Measurements from ENCODE around the gene MRPS14.

The MRPS14 gene

DNA sequence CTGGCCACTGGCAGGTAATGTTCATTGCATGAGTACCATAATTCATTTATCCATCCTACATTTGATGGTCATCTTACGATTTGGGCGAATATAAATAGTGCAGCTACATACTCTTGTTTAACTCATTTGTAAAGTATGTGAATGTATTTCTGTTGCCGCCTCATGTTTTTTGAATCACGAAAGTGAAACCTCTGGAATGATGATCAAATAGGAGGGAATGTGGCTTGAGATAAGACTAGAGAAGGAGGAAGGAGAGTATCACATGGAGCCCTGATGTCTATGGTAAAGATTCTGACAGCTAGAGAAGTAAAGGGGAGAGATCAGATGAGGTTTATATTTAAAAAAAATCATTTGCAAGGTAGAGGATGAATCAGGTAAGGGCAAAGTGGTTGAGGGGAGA, 8.0 kb downstream of the MRPS14 start:
- Histone ChIP-seq H3K9me3 (replicated peaks in 1 of 2; ENCODE audit: control insufficient read depth in 2 of 2, insufficient read depth in 1 of 2, low read depth in 1 of 2, low read length in 2 of 2) (no peaks in the 10 kb centered on the region), H2AFZ (ENCODE audit: low read length) (no peak overlapping the region), H3K36me3 (replicated peaks in 1 of 2; ENCODE audit: control insufficient read depth in 2 of 2, insufficient read depth in 2 of 2, low read length in 2 of 2) (peaks cover 20 to 98% of the 10 kb centered on the region in 2 donors), H3K27me3 (ENCODE audit: control insufficient read depth in 3 of 3, insufficient read depth in 3 of 3, low read depth in 1 of 3, low read length in 3 of 3) (no peaks in the 10 kb centered on the region), H3K14ac (ENCODE audit: low read length) (no peak overlapping the region), H3K27ac (replicated peaks; ENCODE audit: low read length) (no peak overlapping the region), H3K79me1 (ENCODE audit: low read depth, low read length) (peaks cover 2% of the 10 kb centered on the region), H3K23ac (ENCODE audit: low read depth, low read length, poor library complexity) (no peak overlapping the region), H2BK5ac (ENCODE audit: low read length) (no peak overlapping the region), H2BK15ac (ENCODE audit: low read length) (no peak overlapping the region), H4K91ac (ENCODE audit: low read depth, low read length, poor library complexity) (no peak overlapping the region), H2BK12ac (ENCODE audit: low read length) (no peak overlapping the region), H2AK5ac (ENCODE audit: low read depth, low read length) (no peak overlapping the region), H4K8ac (ENCODE audit: low read depth, low read length) (no peak overlapping the region), H2BK120ac (ENCODE audit: low read depth, low read length) (no peak overlapping the region), H3K4me2 (ENCODE audit: insufficient read depth, low read length, poor library complexity, severe bottlenecking) (no peak overlapping the region), H3K4me3 (ENCODE audit: low read length in 2 of 2) (no peak overlapping the region), H3K4me1 (ENCODE audit: control insufficient read depth in 2 of 2, insufficient read depth in 1 of 2, low read depth in 1 of 2, low read length in 2 of 2) (no peaks in the 10 kb centered on the region), H3K9ac (ENCODE audit: low read depth, low read length, poor library complexity) (no peak overlapping the region), H3K18ac (ENCODE audit: low read length) (no peak overlapping the region), H3K4ac (ENCODE audit: low read length) (no peak overlapping the region)
- no peak for DNase-seq (ENCODE audit: low spot score)
- WGBS, 2 donors (ENCODE audit: extremely low coverage in 2 of 2, insufficient read length in 2 of 2, insufficient replicate concordance in 1 of 2): no CpG with 5 or more reads among the region's 4 CpGs

DNA sequence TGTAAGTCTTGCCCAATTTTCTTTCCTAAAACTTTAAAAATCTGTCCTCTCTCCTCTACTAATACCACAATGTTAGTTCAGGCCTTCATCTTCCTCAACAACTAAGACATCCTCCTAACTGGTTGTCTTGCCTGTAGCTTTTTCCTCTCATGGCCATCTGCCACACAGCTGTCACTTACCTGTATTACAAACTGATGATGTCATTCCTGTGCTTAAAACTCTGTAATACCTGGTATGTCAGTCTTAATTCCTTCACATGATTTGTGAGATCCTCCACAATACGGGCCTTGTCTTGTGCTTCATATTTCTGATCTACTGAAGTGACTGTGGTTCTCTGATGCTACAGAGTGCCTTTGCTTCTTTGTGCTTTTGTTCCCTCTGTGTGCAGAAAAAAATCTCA, 9.8 kb downstream of the MRPS14 start:
- no peak overlapping the region for H2AFZ ChIP-seq (ENCODE audit: low read length)
- H3K36me3 ChIP-seq (replicated peaks in 1 of 2; ENCODE audit: control insufficient read depth in 2 of 2, insufficient read depth in 2 of 2, low read length in 2 of 2): peaks cover 25 to 98% of the 10 kb centered on the region in 2 donors
- no peak overlapping the region for H3K4me2 ChIP-seq (ENCODE audit: insufficient read depth, low read length, poor library complexity, severe bottlenecking)
- no peak overlapping the region for H4K91ac ChIP-seq (ENCODE audit: low read depth, low read length, poor library complexity)
- H3K9me3 ChIP-seq (replicated peaks in 1 of 2; ENCODE audit: control insufficient read depth in 2 of 2, insufficient read depth in 1 of 2, low read depth in 1 of 2, low read length in 2 of 2): no peaks in the 10 kb centered on the region
- H3K4me3 ChIP-seq (ENCODE audit: low read length in 2 of 2): no peak overlapping the region
- H3K4ac ChIP-seq (ENCODE audit: low read length): no peak overlapping the region
- no peak overlapping the region for H2BK15ac ChIP-seq (ENCODE audit: low read length)
- no peak overlapping the region for H3K14ac ChIP-seq (ENCODE audit: low read length)
- H2BK5ac ChIP-seq (ENCODE audit: low read length): no peak overlapping the region
- peaks cover 2% of the 10 kb centered on the region for H3K79me1 ChIP-seq (ENCODE audit: low read depth, low read length)
- no peaks in the 10 kb centered on the region for H3K4me1 ChIP-seq (ENCODE audit: control insufficient read depth in 2 of 2, insufficient read depth in 1 of 2, low read depth in 1 of 2, low read length in 2 of 2)
- no peak for DNase-seq (ENCODE audit: low spot score)
- H3K9ac ChIP-seq (ENCODE audit: low read depth, low read length, poor library complexity): no peak overlapping the region
- H4K8ac ChIP-seq (ENCODE audit: low read depth, low read length): no peak overlapping the region
- no CpG with 5 or more reads among the region's 1 CpG for WGBS, 2 donors (ENCODE audit: extremely low coverage in 2 of 2, insufficient read length in 2 of 2, insufficient replicate concordance in 1 of 2)
- no peak overlapping the region for H3K18ac ChIP-seq (ENCODE audit: low read length)
- no peaks in the 10 kb centered on the region for H3K27me3 ChIP-seq (ENCODE audit: control insufficient read depth in 3 of 3, insufficient read depth in 3 of 3, low read depth in 1 of 3, low read length in 3 of 3)
- H2AK5ac ChIP-seq (ENCODE audit: low read depth, low read length): no peak overlapping the region
- H3K23ac ChIP-seq (ENCODE audit: low read depth, low read length, poor library complexity): no peak overlapping the region
- H3K27ac ChIP-seq (replicated peaks; ENCODE audit: low read length): no peak overlapping the region
- no peak overlapping the region for H2BK12ac ChIP-seq (ENCODE audit: low read length)
- no peak overlapping the region for H2BK120ac ChIP-seq (ENCODE audit: low read depth, low read length)

DNA sequence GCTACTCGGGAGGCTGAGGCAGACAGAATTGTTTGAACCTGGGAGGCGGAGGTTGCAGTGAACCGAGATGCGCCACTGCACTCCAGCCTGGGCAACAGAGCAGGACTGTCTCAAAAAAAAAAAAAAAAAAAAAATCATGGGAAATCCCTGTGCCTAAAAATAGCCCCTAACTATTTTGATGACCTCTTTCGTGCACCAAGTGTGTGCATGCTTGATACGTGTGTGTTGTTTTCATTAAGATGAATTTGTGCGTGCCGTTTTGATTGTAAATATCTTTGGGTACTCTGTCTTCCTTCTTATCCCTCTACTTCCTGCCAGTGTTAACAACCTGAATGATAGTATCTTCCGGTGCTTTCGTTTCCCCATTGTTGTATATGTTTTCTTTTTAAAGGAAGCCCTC, 13.7 kb downstream of the MRPS14 start:
- no peak overlapping the region for H4K91ac ChIP-seq (ENCODE audit: low read depth, low read length, poor library complexity)
- DNase-seq (ENCODE audit: low spot score): no peak
- H3K14ac ChIP-seq (ENCODE audit: low read length): no peak overlapping the region
- H3K79me1 ChIP-seq (ENCODE audit: low read depth, low read length): no peaks in the 10 kb centered on the region
- no peak overlapping the region for H2AK5ac ChIP-seq (ENCODE audit: low read depth, low read length)
- H3K18ac ChIP-seq (ENCODE audit: low read length): no peak overlapping the region
- H3K27me3 ChIP-seq (ENCODE audit: control insufficient read depth in 3 of 3, insufficient read depth in 3 of 3, low read depth in 1 of 3, low read length in 3 of 3): no peaks in the 10 kb centered on the region
- H3K4me2 ChIP-seq (ENCODE audit: insufficient read depth, low read length, poor library complexity, severe bottlenecking): no peak overlapping the region
- no peaks in the 10 kb centered on the region for H3K4me1 ChIP-seq (ENCODE audit: control insufficient read depth in 2 of 2, insufficient read depth in 1 of 2, low read depth in 1 of 2, low read length in 2 of 2)
- no peak overlapping the region for H2AFZ ChIP-seq (ENCODE audit: low read length)
- no CpG with 5 or more reads among the region's 10 CpGs for WGBS, 2 donors (ENCODE audit: extremely low coverage in 2 of 2, insufficient read length in 2 of 2, insufficient replicate concordance in 1 of 2)
- H2BK15ac ChIP-seq (ENCODE audit: low read length): no peak overlapping the region
- H3K23ac ChIP-seq (ENCODE audit: low read depth, low read length, poor library complexity): no peak overlapping the region
- no peak overlapping the region for H3K4ac ChIP-seq (ENCODE audit: low read length)
- no peaks in the 10 kb centered on the region for H3K9me3 ChIP-seq (replicated peaks in 1 of 2; ENCODE audit: control insufficient read depth in 2 of 2, insufficient read depth in 1 of 2, low read depth in 1 of 2, low read length in 2 of 2)
- H2BK120ac ChIP-seq (ENCODE audit: low read depth, low read length): no peak overlapping the region
- H4K8ac ChIP-seq (ENCODE audit: low read depth, low read length): no peak overlapping the region
- no peak overlapping the region for H3K27ac ChIP-seq (replicated peaks; ENCODE audit: low read length)
- no peak overlapping the region for H2BK12ac ChIP-seq (ENCODE audit: low read length)
- H3K9ac ChIP-seq (ENCODE audit: low read depth, low read length, poor library complexity): no peak overlapping the region
- peaks cover 26 to 100% of the 10 kb centered on the region in 2 donors for H3K36me3 ChIP-seq (replicated peaks in 1 of 2; ENCODE audit: control insufficient read depth in 2 of 2, insufficient read depth in 2 of 2, low read length in 2 of 2)
- no peak overlapping the region for H2BK5ac ChIP-seq (ENCODE audit: low read length)
- H3K4me3 ChIP-seq (ENCODE audit: low read length in 2 of 2): no peak overlapping the region

DNA sequence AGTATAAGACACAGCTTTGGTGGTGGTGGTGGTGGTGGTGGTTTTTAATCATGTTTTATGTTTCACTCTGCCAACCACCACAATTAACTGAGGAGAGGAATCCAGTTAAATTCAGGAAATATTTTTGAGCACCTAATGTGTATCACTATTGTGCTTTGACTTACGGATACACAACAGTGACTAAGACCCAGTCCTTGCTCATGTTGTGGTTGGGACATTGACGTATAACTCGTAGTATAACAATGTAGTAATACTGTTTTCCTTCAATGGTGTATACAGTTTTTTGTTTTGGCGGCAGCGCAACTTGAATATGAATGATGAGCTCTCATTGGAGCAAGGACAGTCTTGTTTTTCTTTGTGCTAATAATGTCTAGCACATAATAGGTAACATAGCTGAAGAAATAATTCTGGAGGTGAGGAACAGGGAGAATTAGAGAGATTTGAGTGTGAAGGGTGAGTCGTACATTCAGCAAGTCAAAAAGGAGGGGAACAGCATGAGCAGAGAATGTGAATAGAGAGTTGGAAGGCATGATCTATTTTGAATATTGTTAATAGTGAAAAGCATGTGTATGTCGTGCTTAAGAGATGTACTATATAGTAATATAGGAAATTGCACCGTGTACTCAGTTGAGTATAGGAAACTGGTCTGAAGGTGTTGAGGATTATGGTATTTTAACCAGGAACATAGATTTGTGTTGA, 18.0 kb downstream of the MRPS14 start:
- H4K8ac ChIP-seq (ENCODE audit: low read depth, low read length): no peak overlapping the region
- H2AFZ ChIP-seq (ENCODE audit: low read length): no peak overlapping the region
- no peak overlapping the region for H2BK15ac ChIP-seq (ENCODE audit: low read length)
- no peak overlapping the region for H2BK5ac ChIP-seq (ENCODE audit: low read length)
- no CpG with 5 or more reads among the region's 8 CpGs for WGBS, 2 donors (ENCODE audit: extremely low coverage in 2 of 2, insufficient read length in 2 of 2, insufficient replicate concordance in 1 of 2)
- no peak overlapping the region for H3K9ac ChIP-seq (ENCODE audit: low read depth, low read length, poor library complexity)
- DNase-seq (ENCODE audit: low spot score): no peak
- no peak overlapping the region for H2BK120ac ChIP-seq (ENCODE audit: low read depth, low read length)
- H3K9me3 ChIP-seq (replicated peaks in 1 of 2; ENCODE audit: control insufficient read depth in 2 of 2, insufficient read depth in 1 of 2, low read depth in 1 of 2, low read length in 2 of 2): no peaks in the 10 kb centered on the region
- H3K27ac ChIP-seq (replicated peaks; ENCODE audit: low read length): no peak overlapping the region
- H2BK12ac ChIP-seq (ENCODE audit: low read length): no peak overlapping the region
- H3K27me3 ChIP-seq (ENCODE audit: control insufficient read depth in 3 of 3, insufficient read depth in 3 of 3, low read depth in 1 of 3, low read length in 3 of 3): no peaks in the 10 kb centered on the region
- no peak overlapping the region for H3K4ac ChIP-seq (ENCODE audit: low read length)
- peaks cover 15 to 75% of the 10 kb centered on the region in 2 donors for H3K36me3 ChIP-seq (replicated peaks in 1 of 2; ENCODE audit: control insufficient read depth in 2 of 2, insufficient read depth in 2 of 2, low read length in 2 of 2)
- H3K14ac ChIP-seq (ENCODE audit: low read length): no peak overlapping the region
- H3K4me3 ChIP-seq (ENCODE audit: low read length in 2 of 2): no peak overlapping the region
- H3K4me1 ChIP-seq (ENCODE audit: control insufficient read depth in 2 of 2, insufficient read depth in 1 of 2, low read depth in 1 of 2, low read length in 2 of 2): peaks cover 0 to 3% of the 10 kb centered on the region in 2 donors
- H4K91ac ChIP-seq (ENCODE audit: low read depth, low read length, poor library complexity): no peak overlapping the region
- no peak overlapping the region for H3K23ac ChIP-seq (ENCODE audit: low read depth, low read length, poor library complexity)
- no peak overlapping the region for H3K18ac ChIP-seq (ENCODE audit: low read length)
- no peak overlapping the region for H2AK5ac ChIP-seq (ENCODE audit: low read depth, low read length)
- H3K79me1 ChIP-seq (ENCODE audit: low read depth, low read length): peaks cover 5% of the 10 kb centered on the region
- H3K4me2 ChIP-seq (ENCODE audit: insufficient read depth, low read length, poor library complexity, severe bottlenecking): no peak overlapping the region
